Kidney (tissue), 14 donors: ENCODE results near the gene UBASH3A. TPM values are rescaled to one million over a fixed set of nuclear protein-coding genes. Genes with fewer than 3 reads are reported as not detected.

Experiments used
- DNase-seq, 5 donors: peaks; one replicate each; pipeline ENCODE4 v3.0.0-alpha.2; 2013 to 2020
- FAIRE-seq: peaks from 2 replicates; lab custom pipeline; 2012; peaks lifted over from hg19 to GRCh38; lab: Jason Lieb, UNC
- H3K27ac ChIP-seq, 2 donors: one replicate each; pipeline ENCODE4 v1.7.0; 2013; ENCODE audit warnings: low read depth in 2 of 2, low read length in 2 of 2, inconsistent platforms in 1 of 2
- H3K27me3 ChIP-seq: one replicate; pipeline ENCODE4 v1.7.1; 2013; ENCODE audit warnings: low read length, inconsistent platforms; ENCODE audit not compliant: control insufficient read depth, insufficient read depth
- H3K36me3 ChIP-seq, 3 donors: one replicate each; pipeline versions ENCODE4 v1.7.0 to v1.7.1; 2013; ENCODE audit warnings: low read length in 3 of 3, control low read depth in 1 of 3, inconsistent platforms in 1 of 3; ENCODE audit not compliant: insufficient read depth in 3 of 3, control insufficient read depth in 2 of 3
- H3K4me1 ChIP-seq, 3 donors: one replicate each; pipeline versions ENCODE4 v1.7.0 to v1.7.1; 2013; ENCODE audit warnings: low read length in 3 of 3, inconsistent platforms in 1 of 3, low read depth in 1 of 3; ENCODE audit not compliant: control insufficient read depth in 2 of 3, insufficient read depth in 2 of 3
- H3K4me3 ChIP-seq, 3 donors: one replicate each; pipeline versions ENCODE4 v1.7.0 to v1.8.1; 2013; ENCODE audit warnings: low read length in 3 of 3, control low read depth in 1 of 3, inconsistent platforms in 1 of 3
- H3K9ac ChIP-seq, 3 donors: one replicate each; pipeline versions ENCODE4 v1.7.0 to v1.7.1; 2013; ENCODE audit warnings: low read length in 3 of 3, control low read depth in 1 of 3, inconsistent platforms in 1 of 3
- H3K9me3 ChIP-seq, 3 donors: one replicate each; pipeline versions ENCODE4 v1.7.0 to v1.7.1; 2013; ENCODE audit warnings: low read length in 3 of 3, control low read depth in 1 of 3, inconsistent platforms in 1 of 3; ENCODE audit not compliant: control insufficient read depth in 2 of 3, insufficient read depth in 1 of 3
- CTCF ChIP-seq: IDR thresholded peaks from 3 replicates; pipeline ENCODE4 v1.5.1; 2012; ENCODE audit warnings: mild to moderate bottlenecking, moderate library complexity, borderline replicate concordance; ENCODE audit not compliant: insufficient read depth; ENCODE audit errors: extremely low read depth
- intact Hi-C: fragments of 100-400 bp; cut with DNase I; formaldehyde crosslinking; loops from one replicate; pipeline ENCODE4 v1.11.1; 2022
- polyA plus RNA-seq: library from polyadenylated mRNA; stranded (reverse); fragments of 350-450 nt; fragmentation: Illumina TruSeq; extraction: RNeasy Lipid Tissue Mini Kit (QIAGEN cat#74804); gene quantifications from one replicate; pipeline ENCODE4 v1.2.3, GENCODE V29; 2014; ENCODE audit warnings: low read depth, low replicate concordance; ENCODE audit not compliant: insufficient read depth
- total RNA-seq: library from RNA; stranded (reverse); fragmentation: NEBNext Ultra II Directional; extraction: Animal tissue kit (Norgen Biotek cat#: 25700); gene quantifications from one replicate; pipeline ENCODE4 v1.2.1, GENCODE V29; 2021
- donor health status: control.
- donor health status: control.
- donor health status: control.
- donor health status: control.
- donor health status: control.
- donor health status: DM: yes; HTN: yes; CAD: no.
- donor health status: Normal renal cell carcinoma (clear cell type).

Gene UBASH3A
- total and polyA plus RNA-seq, 2 donors from 2014 or later, result 2.7 TPM; not detected in 1

DNA sequence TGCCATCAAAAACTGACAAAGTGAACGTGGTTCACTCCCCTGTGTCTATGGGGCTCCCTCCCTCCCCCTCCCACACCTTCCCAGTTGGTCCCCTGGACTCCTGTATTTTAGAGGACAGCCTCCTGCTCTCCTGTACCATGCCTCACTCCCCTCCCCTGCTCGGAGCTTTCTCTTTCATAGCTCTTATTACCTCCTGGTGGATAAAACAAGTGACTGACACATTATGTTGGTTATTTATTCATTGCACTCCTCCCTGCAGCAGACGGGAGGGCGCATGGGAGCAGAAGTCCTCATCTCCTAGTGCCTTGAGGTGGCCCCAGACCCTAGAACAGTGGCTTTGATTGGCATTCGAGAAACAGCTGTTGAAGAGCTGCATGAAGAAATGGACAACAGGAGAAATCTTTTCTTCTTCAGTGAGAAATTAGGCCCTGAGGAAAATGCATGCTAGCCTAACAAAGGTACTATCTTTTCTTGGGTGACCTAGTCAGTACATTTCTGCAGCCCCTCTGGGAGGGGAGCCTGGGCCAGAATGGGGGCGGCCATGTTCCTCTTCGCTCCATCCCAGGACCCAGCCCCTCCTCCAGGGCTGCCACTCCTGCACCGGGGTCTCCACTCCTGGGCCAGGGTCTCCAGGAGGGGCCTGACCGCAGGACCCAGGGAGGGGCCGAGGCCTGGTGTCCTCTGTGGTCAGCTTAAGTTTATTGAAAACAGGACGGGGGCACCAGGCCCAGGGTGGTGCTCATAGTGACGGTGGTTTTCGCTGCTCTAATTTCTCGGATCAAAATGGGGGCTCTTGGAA lies 36.1 kb upstream of the UBASH3A start:
- H3K9me3 ChIP-seq, result no peaks in the 10 kb centered on the region
- H3K9ac ChIP-seq, result no peak overlapping the region
- H3K27ac ChIP-seq, result no peak overlapping the region
- H3K27me3 ChIP-seq, result no peaks in the 10 kb centered on the region
- TF ChIP-seq CTCF, result no peak
- intact Hi-C loops, result no loop called here
- no peak for FAIRE-seq
- H3K4me3 ChIP-seq, result no peak overlapping the region
- H3K4me1 ChIP-seq, result no peaks in the 10 kb centered on the region
- H3K36me3 ChIP-seq, result no peaks in the 10 kb centered on the region
- DNase-seq, result peak in 1 of 5 donors; percentile 44

DNA sequence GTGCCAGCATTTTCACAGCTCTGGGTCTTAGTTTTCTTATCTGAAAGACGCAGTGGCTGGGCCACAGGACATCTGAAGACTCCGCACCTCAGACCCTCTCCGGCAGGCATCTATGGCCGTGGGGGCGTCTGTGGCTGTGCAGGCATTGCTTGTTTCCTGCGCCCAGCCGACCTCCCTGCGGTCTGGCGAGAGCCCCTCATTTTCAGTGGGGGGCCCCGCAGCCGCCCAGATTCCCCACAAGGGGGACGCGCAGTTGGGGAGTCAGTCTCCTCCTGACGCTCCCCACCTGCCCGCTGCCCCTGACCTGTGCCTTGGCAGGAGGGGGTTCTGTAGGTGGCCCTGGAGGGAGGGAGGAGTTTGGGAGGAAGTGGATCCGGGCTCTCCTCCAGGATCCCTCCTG lies 33.9 kb upstream of the UBASH3A start:
- Histone ChIP-seq H3K9me3 (no peaks in the 10 kb centered on the region), H3K9ac (no peak overlapping the region), H3K4me3 (no peak overlapping the region), H3K4me1 (no peaks in the 10 kb centered on the region), H3K27me3 (no peaks in the 10 kb centered on the region), H3K36me3 (no peaks in the 10 kb centered on the region), H3K27ac (no peak overlapping the region)
- intact Hi-C loops, result loop anchor here (10.0 kb wide), 1 partner anchor 125 kb away; no protein-coding TSS in a partner anchor
- no peak for TF ChIP-seq CTCF
- DNase-seq, result no peak
- no peak for FAIRE-seq

DNA sequence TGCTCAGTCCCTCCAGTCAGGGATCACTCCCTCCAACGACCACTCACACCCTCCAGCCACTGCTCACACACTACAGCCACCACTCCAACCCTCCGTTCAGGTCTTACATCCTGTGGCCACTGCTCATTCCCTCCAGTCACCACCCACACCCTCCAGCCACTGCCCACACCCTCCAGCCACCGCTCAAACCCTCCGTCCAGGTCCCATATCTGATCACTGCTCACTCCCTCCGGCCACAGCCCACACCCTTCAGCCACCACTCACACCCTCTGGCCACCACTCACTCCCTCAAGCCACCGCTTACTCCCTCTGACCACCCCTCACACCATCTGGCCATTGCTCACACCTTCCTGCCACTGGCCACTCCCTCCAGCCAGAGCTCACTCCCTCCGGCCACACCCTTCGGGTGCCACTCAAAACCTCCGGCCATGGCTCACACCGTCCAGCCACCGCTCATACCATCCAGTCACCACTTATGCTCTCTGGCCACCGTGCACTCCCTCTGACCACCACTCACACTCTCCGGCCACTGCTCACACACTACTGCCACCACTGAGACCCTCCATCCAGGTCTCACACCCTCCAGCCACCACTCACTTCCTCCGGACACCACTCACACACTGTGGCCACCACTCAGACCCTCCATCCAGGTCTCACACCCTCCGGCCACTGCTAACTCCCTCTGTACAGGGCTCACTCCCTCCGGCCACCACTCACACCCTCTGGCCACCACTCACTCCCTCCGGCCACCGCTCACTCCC lies 32.6 kb upstream of the UBASH3A start:
- Histone ChIP-seq H3K27ac (no peak overlapping the region), H3K4me3 (no peak overlapping the region), H3K9me3 (no peaks in the 10 kb centered on the region), H3K9ac (no peak overlapping the region), H3K36me3 (no peaks in the 10 kb centered on the region), H3K4me1 (no peaks in the 10 kb centered on the region), H3K27me3 (no peaks in the 10 kb centered on the region)
- no peak for FAIRE-seq
- intact Hi-C loops, result loop anchor here (10.0 kb wide), 1 partner anchor 126 kb away; no protein-coding TSS in a partner anchor
- TF ChIP-seq CTCF, result no peak
- DNase-seq, result no peak
